HCT116 (cell line): Measurements from ENCODE around the gene SLCO1B3. TPM values are rescaled to one million over a fixed set of nuclear protein-coding genes. Genes with fewer than 3 reads are reported as not detected.

Source experiments
- ATAC-seq: fragments of 200-7000 bp; cut with Tn5 transposase; 2 replicates; pipeline ENCODE4 v1.9.1; 2020; ENCODE audit warnings: mild to moderate bottlenecking, moderate library complexity
- BruUV-seq: library from RNA; stranded (reverse); fragments of 400-500 nt; replicated peaks from 2 replicates; lab custom pipeline; 2021; lab: Mats Ljungman, UMichigan
- CTCF ChIA-PET: fragments of 300-600 bp; sonication (Branson Sonifier 250); formaldehyde crosslinking; loops from one replicate; lab custom pipeline; 2021; ENCODE audit warnings: antibody characterized with exemption; lab: Charles Lee
- POLR2A ChIA-PET: fragments of 300-600, 350-600 bp; sonication (Branson Sonifier 250); formaldehyde crosslinking; loops from one replicate; lab custom pipeline; 2021; ENCODE audit warnings: antibody characterized with exemption; lab: Charles Lee
- RAD21 ChIA-PET, 2 experiments: fragments of 300-600 bp; sonication (Branson Sonifier 250); formaldehyde crosslinking; loops; one replicate each; lab custom pipeline; 2023; ENCODE audit warnings: low total read pairs in 2 of 2; ENCODE audit not compliant: uncharacterized antibody in 2 of 2, unreplicated experiment in 2 of 2, low non-redundant PET in 1 of 2; lab: Charles Lee
- DNase-seq: peaks from one replicate; pipeline ENCODE4 v3.0.0-alpha.2; 2010; ENCODE audit warnings: low read depth, low spot score
- H2AFZ ChIP-seq: fragments of 200-600 bp; shearing (Covaris generic), sonication (generic); 2 replicates; pipeline ENCODE4 v1.6.1; 2017; ENCODE audit warnings: low read depth, mixed run types, mixed read lengths, antibody characterized with exemption, low read length; ENCODE audit not compliant: poor library complexity, severe bottlenecking
- H3K27ac ChIP-seq: 2 replicates; pipeline ENCODE4 v1.5.1; 2012; ENCODE audit warnings: low read depth, low read length
- H3K27me3 ChIP-seq: fragments of 200-600 bp; sonication (generic); 2 replicates; pipeline ENCODE4 v1.6.1; 2016; ENCODE audit warnings: mixed run types, low read length, mixed read lengths; ENCODE audit not compliant: insufficient read depth
- H3K36me3 ChIP-seq, 2 experiments: fragments of 200-500 bp in 1 of 2; fragments of 200-600 bp in 1 of 2; sonication (Bioruptor generic) in 1 of 2; sonication (generic) in 1 of 2; 2 replicates each; pipeline versions ENCODE4 v1.5.1 to v1.6.1; 2014 to 2016; ENCODE audit warnings: low read length in 2 of 2, inconsistent platforms in 1 of 2, mixed read lengths in 1 of 2, mixed run types in 1 of 2; ENCODE audit not compliant: insufficient read depth in 2 of 2, control insufficient read depth in 1 of 2
- H3K4me1 ChIP-seq, 2 experiments: fragments of 200-600 bp in 1 of 2; sonication (generic) in 1 of 2; 2 replicates each; pipeline versions ENCODE4 v1.5.1 to v1.6.1; 2012 to 2017; ENCODE audit warnings: low read length in 2 of 2, inconsistent platforms in 1 of 2, mild to moderate bottlenecking in 1 of 2, mixed read lengths in 1 of 2, mixed run types in 1 of 2, moderate library complexity in 1 of 2; ENCODE audit not compliant: insufficient read depth in 2 of 2, control insufficient read depth in 1 of 2
- H3K4me2 ChIP-seq: fragments of 200-600 bp; sonication (generic); 2 replicates; pipeline ENCODE4 v1.6.1; 2017; ENCODE audit warnings: mixed run types, low read length, mixed read lengths
- H3K4me3 ChIP-seq, 2 experiments: fragments of 200-600 bp in 1 of 2; sonication (generic) in 1 of 2; replicated peaks in 1 of 2; 2 replicates each; pipeline ENCODE4 v1.5.1; 2011 to 2016; ENCODE audit warnings: low read length in 2 of 2, control low read depth in 1 of 2, low read depth in 1 of 2, mild to moderate bottlenecking in 1 of 2, mixed read lengths in 1 of 2, mixed run types in 1 of 2
- H3K79me2 ChIP-seq: fragments of 200-600 bp; sonication (generic); 2 replicates; pipeline ENCODE4 v1.6.1; 2017; ENCODE audit warnings: mild to moderate bottlenecking, mixed run types, low read length, moderate library complexity, mixed read lengths; ENCODE audit not compliant: insufficient read depth
- H3K9ac ChIP-seq: fragments of 200-600 bp; sonication (generic); 2 replicates; pipeline ENCODE4 v1.6.1; 2016; ENCODE audit warnings: low read length, mixed read lengths
- H3K9me2 ChIP-seq: fragments of 200-600 bp; sonication (generic), shearing (Covaris generic); 2 replicates; pipeline ENCODE4 v1.6.1; 2017; ENCODE audit warnings: mixed run types, mild to moderate bottlenecking, moderate library complexity; ENCODE audit not compliant: insufficient read depth
- H3K9me3 ChIP-seq, 2 experiments: fragments of 200-500 bp in 1 of 2; fragments of 200-600 bp in 1 of 2; sonication (Bioruptor generic) in 1 of 2; sonication (generic) in 1 of 2; 2 replicates each; pipeline ENCODE4 v1.6.1; 2014 to 2017; ENCODE audit warnings: low read length in 2 of 2, mixed read lengths in 2 of 2, inconsistent platforms in 1 of 2, low read depth in 1 of 2, mild to moderate bottlenecking in 1 of 2, mixed run types in 1 of 2, moderate library complexity in 1 of 2; ENCODE audit not compliant: control insufficient read depth in 1 of 2, insufficient read depth in 1 of 2
- H4K20me1 ChIP-seq: fragments of 200-600 bp; sonication (generic), shearing (Covaris generic); 2 replicates; pipeline ENCODE4 v1.6.1; 2017; ENCODE audit warnings: mixed run types, mild to moderate bottlenecking, moderate library complexity; ENCODE audit not compliant: insufficient read depth
- CBX3 ChIP-seq: IDR thresholded peaks from 2 replicates; pipeline ENCODE4 v1.6.1; 2012; ENCODE audit warnings: low read depth
- CEBPB ChIP-seq: IDR thresholded peaks from 2 replicates; pipeline ENCODE4 v1.6.1; 2012; ENCODE audit warnings: low read depth
- EGR1 ChIP-seq: IDR thresholded peaks from 2 replicates; pipeline ENCODE4 v1.6.1; 2012; ENCODE audit warnings: low read depth
- ELF1 ChIP-seq: IDR thresholded peaks from 2 replicates; pipeline ENCODE4 v1.6.1; 2012; ENCODE audit warnings: low read depth, borderline replicate concordance
- FOSL1 ChIP-seq: IDR thresholded peaks from 2 replicates; pipeline ENCODE4 v1.6.1; 2012; ENCODE audit warnings: low read depth
- JUND ChIP-seq: IDR thresholded peaks from 2 replicates; pipeline ENCODE4 v1.6.1; 2012
- SP1 ChIP-seq: IDR thresholded peaks from 2 replicates; pipeline ENCODE4 v1.6.1; 2012; ENCODE audit warnings: low read depth
- YY1 ChIP-seq: IDR thresholded peaks from 2 replicates; pipeline ENCODE4 v1.6.1; 2011; ENCODE audit warnings: low read length, low read depth, moderate library complexity, mild to moderate bottlenecking; ENCODE audit not compliant: insufficient replicate concordance; ENCODE audit errors: extremely low read depth
- ZFX ChIP-seq: fragments of 450-650 bp; IDR thresholded peaks from 2 replicates; pipeline ENCODE4 v1.6.1; 2017
- ZNF274 ChIP-seq: fragments of 200-500 bp; sonication (Bioruptor generic); IDR thresholded peaks from 2 replicates; pipeline ENCODE4 v1.6.1; 2014; ENCODE audit warnings: mild to moderate bottlenecking, low read depth, low read length, inconsistent platforms
- intact Hi-C: fragments of 100-400 bp; cut with micrococcal nuclease; formaldehyde crosslinking; loops from 2 replicates; pipeline ENCODE4 v1.10.0; 2022
- total RNA-seq: library from RNA; stranded (reverse); gene quantifications from one replicate; pipeline ENCODE4 v1.2.1, GENCODE V29; 2021; ENCODE audit not compliant: unreplicated experiment
- TF ChIP-seq, protein P1 (sequence below): IDR thresholded peaks from 2 replicates; pipeline ENCODE4 v1.6.1; 2011; ENCODE audit warnings: mild to moderate bottlenecking, low read length, moderate library complexity; ENCODE audit not compliant: insufficient replicate concordance; ENCODE audit errors: extremely low read depth
- TF ChIP-seq, protein P2 (sequence below), 3 experiments: fragments of 200-600 bp in 1 of 3; sonication (generic) in 1 of 3; IDR thresholded peaks in 2 of 3; conservative IDR thresholded peaks in 1 of 3; 2 replicates each; pipeline ENCODE4 v1.5.1; 2012 to 2017; ENCODE audit warnings: low read depth in 2 of 3, low read length in 2 of 3, antibody characterized with exemption in 1 of 3, borderline replicate concordance in 1 of 3, control low read depth in 1 of 3, mild to moderate bottlenecking in 1 of 3, mixed read lengths in 1 of 3, mixed run types in 1 of 3, moderate library complexity in 1 of 3; ENCODE audit not compliant: insufficient read depth in 1 of 3

The SLCO1B3 gene
- total RNA-seq, 1 experiment from 2014 or later = 5.4 TPM

DNA sequence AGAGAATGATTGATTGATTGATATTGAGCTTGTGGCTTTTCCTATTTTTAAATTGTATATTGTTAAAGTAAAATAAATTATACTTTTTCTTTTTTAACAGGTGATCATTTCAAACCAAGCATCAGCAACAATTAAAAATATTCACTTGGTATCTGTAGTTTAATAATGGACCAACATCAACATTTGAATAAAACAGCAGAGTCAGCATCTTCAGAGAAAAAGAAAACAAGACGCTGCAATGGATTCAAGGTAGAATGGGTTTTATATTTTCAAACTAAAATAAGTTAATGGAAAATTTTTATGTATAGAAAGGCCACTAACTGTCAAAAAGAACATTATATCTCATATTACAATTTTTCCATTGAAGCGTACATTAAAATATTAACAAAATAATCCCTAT is 5.1 kb downstream of the SLCO1B3 start:
- DNase-seq = no peak
- Histone ChIP-seq H3K36me3 (no peaks in the 10 kb centered on the region), H3K27ac (no peak overlapping the region), H2AFZ (no peak overlapping the region), H3K4me2 (no peak overlapping the region), H3K9ac (no peak overlapping the region), H3K9me3 (no peaks in the 10 kb centered on the region), H3K9me2 (no peaks in the 10 kb centered on the region), H3K79me2 (no peaks in the 10 kb centered on the region), H3K27me3 (no peaks in the 10 kb centered on the region), H3K4me3 (no peak overlapping the region), H4K20me1 (no peaks in the 10 kb centered on the region), H3K4me1 (no peaks in the 10 kb centered on the region)
- POLR2A ChIA-PET = no interaction called here
- CTCF ChIA-PET = no interaction called here
- RAD21 ChIA-PET = no interaction called here
- BruUV-seq = no TSS peak
- TF ChIP-seq CEBPB (no peak), CBX3 (no peak), EGR1 (no peak), YY1 (no peak), ZFX (no peak), SP1 (no peak), ZNF274 (no peak), JUND (no peak), ELF1 (no peak), FOSL1 (no peak)
- TF ChIP-seq, protein P1, sequence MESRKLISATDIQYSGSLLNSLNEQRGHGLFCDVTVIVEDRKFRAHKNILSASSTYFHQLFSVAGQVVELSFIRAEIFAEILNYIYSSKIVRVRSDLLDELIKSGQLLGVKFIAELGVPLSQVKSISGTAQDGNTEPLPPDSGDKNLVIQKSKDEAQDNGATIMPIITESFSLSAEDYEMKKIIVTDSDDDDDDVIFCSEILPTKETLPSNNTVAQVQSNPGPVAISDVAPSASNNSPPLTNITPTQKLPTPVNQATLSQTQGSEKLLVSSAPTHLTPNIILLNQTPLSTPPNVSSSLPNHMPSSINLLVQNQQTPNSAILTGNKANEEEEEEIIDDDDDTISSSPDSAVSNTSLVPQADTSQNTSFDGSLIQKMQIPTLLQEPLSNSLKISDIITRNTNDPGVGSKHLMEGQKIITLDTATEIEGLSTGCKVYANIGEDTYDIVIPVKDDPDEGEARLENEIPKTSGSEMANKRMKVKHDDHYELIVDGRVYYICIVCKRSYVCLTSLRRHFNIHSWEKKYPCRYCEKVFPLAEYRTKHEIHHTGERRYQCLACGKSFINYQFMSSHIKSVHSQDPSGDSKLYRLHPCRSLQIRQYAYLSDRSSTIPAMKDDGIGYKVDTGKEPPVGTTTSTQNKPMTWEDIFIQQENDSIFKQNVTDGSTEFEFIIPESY = no peak
- TF ChIP-seq, protein P2, sequence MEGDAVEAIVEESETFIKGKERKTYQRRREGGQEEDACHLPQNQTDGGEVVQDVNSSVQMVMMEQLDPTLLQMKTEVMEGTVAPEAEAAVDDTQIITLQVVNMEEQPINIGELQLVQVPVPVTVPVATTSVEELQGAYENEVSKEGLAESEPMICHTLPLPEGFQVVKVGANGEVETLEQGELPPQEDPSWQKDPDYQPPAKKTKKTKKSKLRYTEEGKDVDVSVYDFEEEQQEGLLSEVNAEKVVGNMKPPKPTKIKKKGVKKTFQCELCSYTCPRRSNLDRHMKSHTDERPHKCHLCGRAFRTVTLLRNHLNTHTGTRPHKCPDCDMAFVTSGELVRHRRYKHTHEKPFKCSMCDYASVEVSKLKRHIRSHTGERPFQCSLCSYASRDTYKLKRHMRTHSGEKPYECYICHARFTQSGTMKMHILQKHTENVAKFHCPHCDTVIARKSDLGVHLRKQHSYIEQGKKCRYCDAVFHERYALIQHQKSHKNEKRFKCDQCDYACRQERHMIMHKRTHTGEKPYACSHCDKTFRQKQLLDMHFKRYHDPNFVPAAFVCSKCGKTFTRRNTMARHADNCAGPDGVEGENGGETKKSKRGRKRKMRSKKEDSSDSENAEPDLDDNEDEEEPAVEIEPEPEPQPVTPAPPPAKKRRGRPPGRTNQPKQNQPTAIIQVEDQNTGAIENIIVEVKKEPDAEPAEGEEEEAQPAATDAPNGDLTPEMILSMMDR (IDR thresholded peaks at IDR 0.05 in 2 of 3, conservative IDR thresholded peaks at IDR 0.05 in 1 of 3; ENCODE audit: borderline replicate concordance in 1 of 3, insufficient read depth in 1 of 3, low read depth in 2 of 3, low read length in 2 of 3) = no peak
- intact Hi-C loops = no loop called here
- ATAC-seq = no peak
